Central memory CD8-positive, alpha-beta T cell (primary cell): ENCODE results near the gene DNMT3L.

ENCODE experiments used
- ATAC-seq: fragments of 150-1000 bp; cut with Tn5 transposase; replicated peaks from 2 replicates; pipeline ENCODE4 v1.10.0; 2022; ENCODE audit warnings: mild to moderate bottlenecking, moderate FRiP score, moderate number of reproducible peaks; ENCODE audit not compliant: poor library complexity, severe bottlenecking; ENCODE audit errors: extremely low read depth
- DNase-seq, 2 donors: peaks; one replicate each; pipeline ENCODE4 v3.0.0; 2021; ENCODE audit warnings: low spot score in 2 of 2
- H3K27ac Mint-ChIP-seq: one replicate; pipeline ENCODE4 v1.8.0; 2022; ENCODE audit warnings: low read depth, mild to moderate bottlenecking, moderate library complexity, mixed read lengths
- H3K27me3 Mint-ChIP-seq: one replicate; pipeline ENCODE4 v1.8.0; 2022; ENCODE audit warnings: mixed read lengths
- H3K36me3 Mint-ChIP-seq: one replicate; pipeline ENCODE4 v1.8.0; 2022; ENCODE audit warnings: mild to moderate bottlenecking, moderate library complexity, mixed read lengths; ENCODE audit not compliant: insufficient read depth
- H3K4me1 Mint-ChIP-seq: one replicate; pipeline ENCODE4 v1.8.0; 2022; ENCODE audit warnings: mixed read lengths
- H3K4me3 Mint-ChIP-seq: one replicate; pipeline ENCODE4 v1.8.0; 2022; ENCODE audit warnings: mild to moderate bottlenecking, moderate library complexity, mixed read lengths
- H3K9me3 Mint-ChIP-seq: one replicate; pipeline ENCODE4 v1.8.0; 2022; ENCODE audit warnings: mixed read lengths

DNMT3L gene

DNA sequence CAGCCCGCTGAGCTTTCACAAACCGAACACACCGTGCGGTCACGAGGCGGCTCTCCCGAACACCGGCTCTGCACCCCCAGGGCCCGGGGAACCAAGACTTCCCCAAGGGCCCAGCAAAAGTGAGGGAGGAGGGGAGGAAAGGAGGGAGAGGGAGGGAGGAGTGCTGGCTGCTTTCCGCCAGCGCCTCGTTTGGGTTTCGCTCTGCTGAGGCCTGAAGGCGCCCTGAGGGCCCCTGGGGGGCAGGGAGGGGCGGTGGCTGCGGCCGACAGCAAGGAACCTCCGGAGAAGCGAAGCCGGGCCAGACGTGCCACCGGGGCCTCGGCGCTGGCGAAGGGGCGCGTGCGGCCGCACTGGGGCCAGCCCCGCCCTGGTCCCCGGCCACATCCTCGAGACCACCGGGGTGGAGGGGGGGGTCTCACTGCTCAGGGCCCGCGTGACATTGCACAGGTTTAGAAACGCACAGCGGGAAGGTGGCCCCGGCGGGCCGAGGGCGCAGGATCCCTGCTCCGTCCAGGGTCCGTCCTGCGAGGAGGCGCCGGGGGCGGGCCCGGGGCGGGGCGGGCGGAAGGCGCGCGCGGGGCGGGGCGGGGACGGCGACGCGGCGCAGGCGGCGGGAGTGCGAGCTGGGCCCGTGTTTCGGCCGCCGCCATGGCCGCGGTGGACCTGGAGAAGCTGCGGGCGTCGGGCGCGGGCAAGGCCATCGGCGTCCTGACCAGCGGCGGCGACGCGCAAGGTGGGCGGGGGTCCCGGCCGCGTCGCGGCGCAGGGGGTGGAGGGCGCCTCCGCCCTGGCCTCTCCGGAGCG, 38.0 kb upstream of the DNMT3L start, which contains the start of gene PFKL:
Gene PFKL (plus strand): TSS at position 596 of the 804 bp plus-strand sequence. CDS start 53 bp downstream, at position 649.
- Mint-ChIP-seq H3K4me1 (peaks cover 42% of the 10 kb centered on the region), H3K27me3 (no peaks in the 10 kb centered on the region), H3K36me3 (peaks cover 6% of the 10 kb centered on the region), H3K9me3 (no peaks in the 10 kb centered on the region), H3K4me3 (peak within 1 kb of the TSS; percentile 83), H3K27ac (peak within 1 kb of the TSS; percentile 29)
- peak; percentile 56 for ATAC-seq
- DNase-seq, result no peak

DNA sequence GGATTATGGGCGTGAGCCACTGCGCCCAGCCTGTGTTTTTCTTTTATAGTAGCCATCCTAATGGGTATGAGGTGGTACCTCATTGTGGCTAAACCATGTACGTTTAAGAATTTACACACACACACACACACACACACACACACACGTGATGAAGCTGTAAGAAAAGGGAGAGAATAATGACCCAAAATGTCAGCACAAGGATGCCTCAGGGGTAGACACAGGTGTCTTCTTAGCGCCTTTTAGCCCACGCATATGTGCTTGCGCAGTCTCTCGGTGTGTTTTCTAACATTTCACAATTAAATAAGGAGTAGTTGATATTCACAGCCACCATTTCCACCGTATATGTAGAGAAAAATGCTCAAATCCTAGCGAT, 37.4 kb upstream of the DNMT3L start:
- Mint-ChIP-seq H3K4me1 (peaks cover 42% of the 10 kb centered on the region), H3K9me3 (no peaks in the 10 kb centered on the region)
- ATAC-seq, result no peak

DNA sequence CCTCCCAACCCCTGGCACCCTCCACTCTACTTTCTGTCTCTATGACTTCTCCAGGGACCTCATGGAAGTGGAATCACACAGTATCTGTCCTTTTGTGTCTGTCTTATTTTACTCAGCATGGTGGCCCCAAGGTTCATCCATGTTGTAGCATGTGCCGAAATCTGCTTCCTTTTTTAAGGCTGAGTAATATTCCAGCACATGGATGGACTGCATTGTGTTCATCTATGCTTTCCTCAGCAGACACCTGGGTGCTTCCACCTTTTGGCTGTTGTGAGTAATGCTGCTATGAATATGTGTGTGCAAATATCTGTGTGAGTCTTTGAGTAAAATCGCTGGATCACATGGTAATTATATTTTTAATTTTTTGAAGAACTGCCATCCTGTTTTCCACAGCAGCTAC, 36.6 kb upstream of the DNMT3L start:
- ATAC-seq, result no peak
- no peaks in the 10 kb centered on the region for H3K9me3 Mint-ChIP-seq
- no peak for DNase-seq
- H3K27ac Mint-ChIP-seq, result no peak overlapping the region
- H3K27me3 Mint-ChIP-seq, result no peaks in the 10 kb centered on the region
- peaks cover 38% of the 10 kb centered on the region for H3K4me1 Mint-ChIP-seq
- H3K36me3 Mint-ChIP-seq, result peaks cover 6% of the 10 kb centered on the region
- peak overlapping the region; percentile 83 for H3K4me3 Mint-ChIP-seq

More for the DNA sequence above, 37.4 kb upstream of the DNMT3L start:
- Mint-ChIP-seq H3K27ac (no peak overlapping the region), H3K4me3 (peak overlapping the region; percentile 83), H3K27me3 (no peaks in the 10 kb centered on the region), H3K36me3 (peaks cover 6% of the 10 kb centered on the region)
- no peak for DNase-seq

DNA sequence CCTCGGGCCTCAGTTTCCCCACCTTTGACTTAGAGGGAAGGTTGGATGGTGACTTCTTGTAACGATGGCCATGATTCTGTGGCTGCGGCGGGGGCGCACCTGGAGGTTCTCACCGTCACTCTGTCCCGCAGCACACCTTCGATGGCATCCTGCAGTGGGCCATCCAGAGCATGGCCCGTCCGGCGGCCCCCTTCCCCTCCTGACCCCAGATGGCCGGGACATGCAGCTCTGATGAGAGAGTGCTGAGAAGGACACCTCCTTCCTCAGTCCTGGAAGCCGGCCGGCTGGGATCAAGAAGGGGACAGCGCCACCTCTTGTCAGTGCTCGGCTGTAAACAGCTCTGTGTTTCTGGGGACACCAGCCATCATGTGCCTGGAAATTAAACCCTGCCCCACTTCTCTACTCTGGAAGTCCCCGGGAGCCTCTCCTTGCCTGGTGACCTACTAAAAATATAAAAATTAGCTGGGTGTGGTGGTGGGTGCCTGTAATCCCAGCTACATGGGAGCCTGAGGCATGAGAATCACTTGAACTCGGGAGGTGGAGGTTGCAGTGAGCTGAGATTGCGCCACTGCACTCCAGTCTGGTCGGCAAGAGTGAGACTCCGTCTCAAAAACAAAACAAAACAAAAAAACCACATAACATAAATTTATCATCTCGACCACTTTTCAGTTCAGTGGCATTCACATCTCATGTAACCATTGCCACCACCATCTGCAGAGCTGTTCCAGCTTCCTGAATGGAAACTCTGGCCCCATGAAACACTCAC, 36.0 kb upstream of the DNMT3L start:
- Mint-ChIP-seq H3K4me1 (peaks cover 36% of the 10 kb centered on the region), H3K36me3 (peaks cover 5% of the 10 kb centered on the region), H3K27ac (no peak overlapping the region), H3K4me3 (no peak overlapping the region), H3K27me3 (no peaks in the 10 kb centered on the region), H3K9me3 (no peaks in the 10 kb centered on the region)
- ATAC-seq (peak; percentile 46), DNase-seq (peak; percentile 49 to 53)

DNA sequence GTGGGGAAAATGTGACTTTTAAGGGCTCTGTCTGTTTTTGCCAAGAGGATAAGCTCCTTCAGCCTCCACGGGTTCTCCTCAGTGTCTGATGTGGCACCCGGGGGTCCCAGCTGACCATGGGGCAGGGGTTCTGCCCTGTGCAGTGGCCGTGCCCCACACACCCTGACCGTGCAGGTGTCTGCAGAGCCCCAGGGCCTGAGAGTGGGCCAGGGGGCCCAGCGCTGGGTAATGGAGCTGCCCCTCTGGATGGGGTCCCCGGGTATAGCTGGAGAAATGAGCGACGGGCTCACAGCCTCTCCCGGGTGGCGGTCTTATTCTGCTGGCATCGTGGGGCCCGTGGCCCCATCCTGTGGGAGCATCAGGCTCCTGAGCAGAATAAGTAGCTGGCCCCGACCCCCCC, 35.2 kb upstream of the DNMT3L start:
- ATAC-seq, result no peak
- no peak for DNase-seq
- Mint-ChIP-seq H3K36me3 (peaks cover 2% of the 10 kb centered on the region), H3K4me3 (no peak overlapping the region), H3K4me1 (peaks cover 30% of the 10 kb centered on the region), H3K27me3 (no peaks in the 10 kb centered on the region), H3K27ac (no peak overlapping the region), H3K9me3 (no peaks in the 10 kb centered on the region)

DNA sequence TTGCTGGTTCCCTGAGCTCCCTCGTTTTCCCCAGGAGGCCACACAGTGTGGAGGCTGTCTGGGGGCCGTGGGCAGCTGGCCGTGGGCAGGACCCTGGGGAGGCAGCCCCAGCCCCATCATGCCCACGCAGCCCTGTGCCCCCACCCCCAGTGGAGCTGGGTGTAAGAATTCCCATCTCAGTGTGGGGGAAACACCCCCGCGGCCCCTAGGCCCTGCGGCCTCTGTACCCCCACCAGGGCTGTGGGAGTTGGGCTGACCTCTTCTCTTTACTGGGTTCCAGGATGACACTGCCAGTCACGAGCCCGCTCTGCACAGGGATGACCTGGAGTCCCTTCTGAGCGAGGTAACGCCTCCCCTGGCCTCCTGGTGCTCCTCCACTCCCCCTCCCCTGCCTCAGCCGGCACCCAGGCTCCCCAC, 34.4 kb upstream of the DNMT3L start:
- Mint-ChIP-seq H3K4me3 (no peak overlapping the region), H3K9me3 (no peaks in the 10 kb centered on the region), H3K27me3 (no peaks in the 10 kb centered on the region), H3K27ac (no peak overlapping the region), H3K36me3 (peaks cover 2% of the 10 kb centered on the region), H3K4me1 (peaks cover 22% of the 10 kb centered on the region)
- no peak for ATAC-seq
- DNase-seq, result no peak

DNA sequence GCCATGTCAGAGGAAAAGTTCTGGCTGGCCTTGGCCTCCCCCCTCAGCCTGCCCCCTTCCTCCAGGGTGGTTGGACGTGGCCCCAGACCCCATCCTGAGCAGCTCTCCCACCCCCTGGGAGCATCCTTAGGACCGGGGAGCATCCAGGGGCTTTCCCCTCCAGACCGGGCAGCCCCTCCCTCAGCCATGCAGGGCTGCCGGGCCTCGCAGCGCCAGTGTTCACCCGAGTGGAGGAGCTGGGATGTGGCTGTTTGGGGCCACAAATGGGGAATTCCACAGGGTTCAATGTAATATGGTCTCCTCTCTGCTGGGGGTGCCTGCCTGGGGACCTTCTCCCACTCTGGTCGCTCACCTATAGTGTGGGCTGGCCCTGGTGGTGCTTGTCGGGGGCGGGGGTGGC, 33.9 kb upstream of the DNMT3L start:
- DNase-seq, result no peak
- Mint-ChIP-seq H3K4me1 (peaks cover 17% of the 10 kb centered on the region), H3K9me3 (no peaks in the 10 kb centered on the region), H3K27me3 (peaks cover 1% of the 10 kb centered on the region), H3K4me3 (no peak overlapping the region), H3K36me3 (peaks cover 2% of the 10 kb centered on the region), H3K27ac (no peak overlapping the region)
- ATAC-seq, result no peak

DNA sequence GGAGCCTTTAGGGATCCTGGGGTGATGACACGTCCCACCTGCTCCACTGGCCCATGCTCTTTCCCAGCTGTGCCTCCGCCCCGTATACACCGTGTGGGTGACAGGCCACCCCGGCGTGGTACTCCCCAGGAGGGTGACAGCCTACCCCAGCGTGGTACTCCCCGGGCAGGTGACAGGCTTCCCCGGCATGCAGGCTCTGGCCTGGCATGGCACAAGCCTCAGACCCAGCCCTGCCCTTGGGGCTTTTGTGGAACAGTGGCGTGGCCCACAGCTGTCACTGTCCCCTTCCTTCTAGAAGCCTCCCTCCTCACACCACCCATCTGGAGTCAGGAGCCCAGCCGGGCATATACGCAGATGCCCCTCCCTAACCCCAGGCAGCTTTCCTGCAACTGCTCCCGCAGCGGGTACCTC, 33.5 kb upstream of the DNMT3L start:
- DNase-seq (no peak), ATAC-seq (no peak)
- Mint-ChIP-seq H3K9me3 (no peaks in the 10 kb centered on the region), H3K27me3 (peaks cover 6% of the 10 kb centered on the region), H3K27ac (no peak overlapping the region), H3K36me3 (peaks cover 2% of the 10 kb centered on the region), H3K4me3 (no peak overlapping the region), H3K4me1 (peaks cover 20% of the 10 kb centered on the region)

DNA sequence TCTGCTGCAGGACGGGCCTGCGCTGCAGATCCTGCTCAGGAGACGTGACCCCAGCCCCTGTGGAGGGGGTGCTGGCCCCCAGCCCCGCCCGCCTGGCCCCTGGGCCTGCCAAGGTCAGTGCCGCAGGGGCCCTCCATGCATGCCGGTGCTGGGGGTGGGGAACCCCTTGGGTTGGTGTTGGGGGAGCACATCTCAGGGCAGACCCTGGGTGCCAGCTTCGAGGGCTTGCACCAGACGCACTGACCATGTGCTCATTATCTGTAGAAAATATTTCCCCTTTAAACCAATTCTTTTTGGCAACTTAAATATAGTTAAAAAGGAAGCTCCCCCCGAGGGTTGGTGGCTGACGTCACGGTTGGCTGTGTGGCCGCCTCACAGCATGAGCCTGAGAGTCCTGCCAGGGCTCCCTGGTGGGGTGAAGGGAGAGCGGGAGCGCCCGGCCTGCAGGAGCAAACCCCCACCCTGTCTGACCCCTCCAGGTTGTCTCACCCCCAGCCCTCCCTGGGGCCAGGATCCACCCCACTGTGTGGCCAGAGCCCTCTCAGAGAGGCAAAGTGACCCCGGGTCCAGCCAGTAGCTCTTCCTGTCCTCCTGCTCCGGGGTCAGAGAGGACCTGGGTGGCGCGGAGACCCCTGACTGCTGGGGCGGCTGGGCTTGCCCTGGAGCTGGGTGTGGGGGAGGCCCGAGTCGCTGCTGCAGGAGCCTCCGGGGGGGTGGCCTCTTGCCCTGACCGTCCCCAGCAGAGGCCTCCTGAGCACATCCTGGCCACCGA, 32.9 kb upstream of the DNMT3L start:
- DNase-seq (no peak), ATAC-seq (no peak)
- Mint-ChIP-seq H3K27me3 (peaks cover 9% of the 10 kb centered on the region), H3K36me3 (peaks cover 2% of the 10 kb centered on the region), H3K4me3 (no peak overlapping the region), H3K9me3 (no peaks in the 10 kb centered on the region), H3K4me1 (peaks cover 21% of the 10 kb centered on the region), H3K27ac (no peak overlapping the region)

DNA sequence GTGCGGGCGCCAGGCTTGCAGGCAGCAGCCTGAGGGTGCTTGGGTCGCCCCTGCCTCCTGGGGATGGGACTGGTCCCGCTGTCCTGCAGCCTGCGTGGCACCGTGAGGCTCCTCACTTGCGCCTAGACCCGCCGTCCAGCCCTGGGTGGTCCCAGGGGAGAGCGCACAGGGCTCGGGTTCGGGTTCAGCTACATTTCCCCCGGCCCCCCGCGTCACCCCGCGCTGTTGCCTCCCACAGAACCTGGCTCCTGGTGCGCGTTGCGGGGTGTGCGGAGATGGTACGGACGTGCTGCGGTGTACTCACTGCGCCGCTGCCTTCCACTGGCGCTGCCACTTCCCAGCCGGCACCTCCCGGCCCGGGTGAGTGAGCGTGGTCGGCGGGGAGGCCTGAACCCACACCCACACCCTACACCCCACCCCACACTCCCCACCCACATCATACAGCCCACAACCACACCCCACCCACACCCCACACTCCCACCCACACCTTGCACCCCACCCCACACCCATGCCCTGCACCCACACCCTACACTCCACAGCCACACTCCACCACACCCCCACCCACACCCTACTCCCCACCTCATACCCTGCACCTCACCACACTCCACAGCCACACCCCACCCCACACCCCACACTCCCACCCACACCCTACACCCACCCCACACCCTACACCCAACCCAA, 32.0 kb upstream of the DNMT3L start:
- no peak for DNase-seq
- Mint-ChIP-seq H3K27ac (no peak overlapping the region), H3K36me3 (peaks cover 2% of the 10 kb centered on the region), H3K9me3 (no peaks in the 10 kb centered on the region), H3K27me3 (peaks cover 9% of the 10 kb centered on the region), H3K4me3 (no peak overlapping the region), H3K4me1 (peaks cover 17% of the 10 kb centered on the region)
- peak; percentile 50 for ATAC-seq

DNA sequence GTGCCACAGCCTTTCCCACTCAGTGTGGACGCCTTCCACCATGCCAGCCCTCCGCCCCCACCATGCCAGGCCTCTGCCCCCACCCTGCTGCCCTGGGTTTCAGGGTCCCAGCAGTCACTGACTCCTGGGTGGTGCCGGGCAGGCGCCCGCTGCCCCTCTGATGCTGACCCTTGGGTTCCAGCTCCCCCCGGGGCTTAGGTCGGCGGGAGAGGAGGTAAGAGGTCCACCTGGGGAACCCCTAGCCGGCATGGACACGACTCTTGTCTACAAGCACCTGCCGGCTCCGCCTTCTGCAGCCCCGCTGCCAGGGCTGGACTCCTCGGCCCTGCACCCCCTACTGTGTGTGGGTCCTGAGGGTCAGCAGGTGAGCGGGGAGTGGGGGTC, 31.1 kb upstream of the DNMT3L start:
- peaks cover 2% of the 10 kb centered on the region for H3K36me3 Mint-ChIP-seq
- H3K27ac Mint-ChIP-seq, result no peak overlapping the region
- no peak for ATAC-seq
- peaks cover 10% of the 10 kb centered on the region for H3K4me1 Mint-ChIP-seq
- DNase-seq, result no peak
- no peak overlapping the region for H3K4me3 Mint-ChIP-seq
- peaks cover 9% of the 10 kb centered on the region for H3K27me3 Mint-ChIP-seq
- no peaks in the 10 kb centered on the region for H3K9me3 Mint-ChIP-seq
